Neural crest cell (in vitro differentiated cells): Measurements from ENCODE around the gene NIM1K. TPM values are rescaled to one million over a fixed set of nuclear protein-coding genes. Genes with fewer than 3 reads are reported as not detected.

Experiments used
- DNase-seq: peaks from one replicate; pipeline ENCODE4 v3.0.0; 2021; ENCODE audit warnings: low read depth, mixed read lengths, low spot score
- H3K27ac Mint-ChIP-seq: one replicate; pipeline ENCODE4 v1.8.0; 2021; ENCODE audit warnings: mild to moderate bottlenecking, mixed read lengths; ENCODE audit not compliant: unreplicated experiment
- H3K27me3 Mint-ChIP-seq: 2 replicates; pipeline ENCODE4 v1.8.0; 2021; ENCODE audit warnings: low read depth, mild to moderate bottlenecking, mixed read lengths
- H3K36me3 Mint-ChIP-seq: 2 replicates; pipeline ENCODE4 v1.8.0; 2021; ENCODE audit warnings: low read depth, mild to moderate bottlenecking, mixed read lengths
- H3K4me1 Mint-ChIP-seq: 2 replicates; pipeline ENCODE4 v1.8.0; 2021; ENCODE audit warnings: mixed read lengths
- H3K4me3 Mint-ChIP-seq: one replicate; pipeline ENCODE4 v1.8.0; 2021; ENCODE audit warnings: mild to moderate bottlenecking, mixed read lengths
- H3K9me3 Mint-ChIP-seq: 2 replicates; pipeline ENCODE4 v1.8.0; 2021; ENCODE audit warnings: mixed read lengths
- CTCF ChIP-seq: fragments of 200-600 bp; sonication (generic); conservative IDR thresholded peaks from 2 replicates; pipeline ENCODE4 v1.5.0; 2021; ENCODE audit warnings: antibody characterized with exemption, mild to moderate bottlenecking
- total RNA-seq: library from RNA; stranded (reverse); gene quantifications from 2 replicates; pipeline ENCODE4 v1.2.1, GENCODE V29; 2021

NIM1K gene
- total RNA-seq, 1 donor from 2014 or later, result 0.30 TPM

DNA sequence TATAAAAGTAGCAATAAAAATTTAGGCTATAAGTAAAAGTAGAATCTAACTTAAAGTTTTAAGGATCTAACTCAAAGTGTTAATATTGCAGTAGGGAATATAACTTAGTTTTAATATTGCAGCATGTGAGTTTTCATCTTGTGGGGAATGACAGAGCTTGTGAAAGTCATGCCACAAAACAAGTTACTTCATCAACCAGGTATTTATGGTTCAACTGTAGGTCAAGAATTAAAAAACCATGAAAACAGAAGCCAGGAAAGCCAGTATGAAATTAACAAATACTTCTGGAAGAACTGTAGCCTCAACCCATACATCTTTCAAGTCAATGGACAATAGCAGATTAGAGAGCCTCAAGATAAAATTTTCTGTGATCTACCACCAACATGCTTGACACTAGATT is 102.2 kb downstream of the NIM1K start:
- TF ChIP-seq CTCF, result no peak
- H3K9me3 Mint-ChIP-seq, result no peaks in the 10 kb centered on the region
- peaks cover 22% of the 10 kb centered on the region for H3K4me1 Mint-ChIP-seq
- H3K36me3 Mint-ChIP-seq, result peaks cover 38% of the 10 kb centered on the region
- H3K27me3 Mint-ChIP-seq, result no peaks in the 10 kb centered on the region
- no peak overlapping the region for H3K4me3 Mint-ChIP-seq
- H3K27ac Mint-ChIP-seq, result no peak overlapping the region
- DNase-seq, result no peak

DNA sequence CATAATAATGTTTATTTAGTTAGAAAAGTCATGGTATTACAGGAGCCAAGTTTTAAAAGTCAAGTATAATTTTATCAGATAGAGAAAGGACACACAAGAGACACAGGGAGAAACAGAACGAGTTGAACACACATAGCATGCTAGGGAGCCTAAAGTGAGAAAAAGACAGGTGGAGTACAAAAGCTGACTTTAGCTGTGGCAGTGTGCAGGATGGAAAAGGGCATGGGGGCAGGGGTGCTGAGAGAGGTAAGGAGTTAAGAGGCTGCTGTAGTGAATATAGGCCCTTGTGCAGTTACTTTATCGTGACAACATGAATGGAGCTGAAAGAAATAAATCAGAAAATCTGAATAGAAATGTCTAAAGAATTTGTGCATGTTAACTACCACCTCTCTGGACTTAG is 103.2 kb downstream of the NIM1K start:
- H3K27me3 Mint-ChIP-seq, result no peaks in the 10 kb centered on the region
- no peak overlapping the region for H3K4me3 Mint-ChIP-seq
- H3K36me3 Mint-ChIP-seq, result peaks cover 36% of the 10 kb centered on the region
- peaks cover 29% of the 10 kb centered on the region for H3K4me1 Mint-ChIP-seq
- no peak for TF ChIP-seq CTCF
- H3K9me3 Mint-ChIP-seq, result no peaks in the 10 kb centered on the region
- peak overlapping the region; percentile 19 for H3K27ac Mint-ChIP-seq
- no peak for DNase-seq

GRCh38 chr5:43296835-43297234 is 104.8 kb downstream of the NIM1K start:
- H3K4me3 Mint-ChIP-seq, result no peak overlapping the region
- no peaks in the 10 kb centered on the region for H3K27me3 Mint-ChIP-seq
- peaks cover 33% of the 10 kb centered on the region for H3K36me3 Mint-ChIP-seq
- DNase-seq, result no peak
- TF ChIP-seq CTCF, result no peak
- H3K4me1 Mint-ChIP-seq, result peaks cover 33% of the 10 kb centered on the region
- H3K27ac Mint-ChIP-seq, result no peak overlapping the region
- H3K9me3 Mint-ChIP-seq, result no peaks in the 10 kb centered on the region

DNA sequence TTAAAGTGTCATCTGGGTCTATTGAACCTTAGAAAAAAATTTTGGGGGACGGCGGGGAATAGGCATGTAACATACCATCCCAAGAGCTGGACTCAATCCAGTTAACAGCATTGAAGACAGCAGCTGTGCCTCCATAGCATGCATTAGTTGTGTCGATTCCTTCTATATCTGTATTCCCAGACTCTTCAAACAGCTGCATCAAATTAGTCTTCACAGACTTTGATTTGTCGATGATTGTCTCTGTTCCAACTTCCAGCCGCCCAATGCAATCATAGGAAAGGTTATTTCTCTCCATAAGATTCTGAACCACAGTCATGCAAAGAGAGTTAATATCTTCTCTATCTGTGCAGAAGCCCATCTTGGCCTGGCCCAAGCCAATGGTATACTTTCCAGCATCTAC is 106.4 kb downstream of the NIM1K start:
- no peak overlapping the region for H3K27ac Mint-ChIP-seq

GRCh38 chr5:43300112-43300511 is 108.1 kb downstream of the NIM1K start:
- no peak for DNase-seq
- Mint-ChIP-seq H3K27me3 (no peaks in the 10 kb centered on the region), H3K27ac (no peak overlapping the region), H3K4me3 (no peak overlapping the region), H3K4me1 (peaks cover 57% of the 10 kb centered on the region), H3K36me3 (peaks cover 22% of the 10 kb centered on the region), H3K9me3 (no peaks in the 10 kb centered on the region)
- TF ChIP-seq CTCF, result no peak

More for the DNA sequence above, 106.4 kb downstream of the NIM1K start:
- H3K4me1 Mint-ChIP-seq, result peaks cover 50% of the 10 kb centered on the region
- H3K36me3 Mint-ChIP-seq, result peaks cover 33% of the 10 kb centered on the region
- no peak for DNase-seq
- no peak for TF ChIP-seq CTCF
- H3K4me3 Mint-ChIP-seq, result no peak overlapping the region
- H3K9me3 Mint-ChIP-seq, result no peaks in the 10 kb centered on the region
- H3K27me3 Mint-ChIP-seq, result no peaks in the 10 kb centered on the region

GRCh38 chr5:43301653-43302091 is 109.6 kb downstream of the NIM1K start:
- no peak for DNase-seq
- no peak for TF ChIP-seq CTCF
- peaks cover 13% of the 10 kb centered on the region for H3K36me3 Mint-ChIP-seq
- H3K4me1 Mint-ChIP-seq, result peaks cover 62% of the 10 kb centered on the region
- no peak overlapping the region for H3K27ac Mint-ChIP-seq
- H3K9me3 Mint-ChIP-seq, result no peaks in the 10 kb centered on the region
- H3K27me3 Mint-ChIP-seq, result no peaks in the 10 kb centered on the region
- no peak overlapping the region for H3K4me3 Mint-ChIP-seq
